ENCODE results near the gene NR2F1-AS1. TPM values are rescaled to one million over a fixed set of nuclear protein-coding genes. Genes with fewer than 3 reads are reported as not detected.

NR2F1-AS1 gene
- total RNA-seq, 1 donor from 2014 or later = 9.5 TPM

- no peak overlapping the region for H3K4me3 ChIP-seq (ENCODE audit: low read depth, low read length)
- H3K36me3 ChIP-seq (ENCODE audit: control insufficient read depth, insufficient read depth, low read length) = no peaks in the 10 kb centered on the region
- TF ChIP-seq, protein P1, sequence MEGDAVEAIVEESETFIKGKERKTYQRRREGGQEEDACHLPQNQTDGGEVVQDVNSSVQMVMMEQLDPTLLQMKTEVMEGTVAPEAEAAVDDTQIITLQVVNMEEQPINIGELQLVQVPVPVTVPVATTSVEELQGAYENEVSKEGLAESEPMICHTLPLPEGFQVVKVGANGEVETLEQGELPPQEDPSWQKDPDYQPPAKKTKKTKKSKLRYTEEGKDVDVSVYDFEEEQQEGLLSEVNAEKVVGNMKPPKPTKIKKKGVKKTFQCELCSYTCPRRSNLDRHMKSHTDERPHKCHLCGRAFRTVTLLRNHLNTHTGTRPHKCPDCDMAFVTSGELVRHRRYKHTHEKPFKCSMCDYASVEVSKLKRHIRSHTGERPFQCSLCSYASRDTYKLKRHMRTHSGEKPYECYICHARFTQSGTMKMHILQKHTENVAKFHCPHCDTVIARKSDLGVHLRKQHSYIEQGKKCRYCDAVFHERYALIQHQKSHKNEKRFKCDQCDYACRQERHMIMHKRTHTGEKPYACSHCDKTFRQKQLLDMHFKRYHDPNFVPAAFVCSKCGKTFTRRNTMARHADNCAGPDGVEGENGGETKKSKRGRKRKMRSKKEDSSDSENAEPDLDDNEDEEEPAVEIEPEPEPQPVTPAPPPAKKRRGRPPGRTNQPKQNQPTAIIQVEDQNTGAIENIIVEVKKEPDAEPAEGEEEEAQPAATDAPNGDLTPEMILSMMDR (IDR thresholded peaks at IDR 0.05; ENCODE audit: insufficient read depth, low read length, poor library complexity, severe bottlenecking) = no peak
- no peak for DNase-seq (ENCODE audit: low read depth)
- peaks cover 25% of the 10 kb centered on the region for H3K27me3 ChIP-seq (ENCODE audit: control insufficient read depth, insufficient read depth, low read length)
These were observed 29.7 kb upstream of the NR2F1-AS1 start for GRCh38 chr5:93610581-93611272.

GRCh38 chr5:93609762-93610161 lies 28.7 kb upstream of the NR2F1-AS1 start:
- Histone ChIP-seq H3K27me3 (ENCODE audit: control insufficient read depth, insufficient read depth, low read length) (peaks cover 28% of the 10 kb centered on the region), H3K36me3 (ENCODE audit: control insufficient read depth, insufficient read depth, low read length) (no peaks in the 10 kb centered on the region), H3K4me3 (ENCODE audit: low read depth, low read length) (no peak overlapping the region)
- DNase-seq (ENCODE audit: low read depth) = no peak
- TF ChIP-seq, protein P1 (IDR thresholded peaks at IDR 0.05; ENCODE audit: insufficient read depth, low read length, poor library complexity, severe bottlenecking) = no peak

DNA sequence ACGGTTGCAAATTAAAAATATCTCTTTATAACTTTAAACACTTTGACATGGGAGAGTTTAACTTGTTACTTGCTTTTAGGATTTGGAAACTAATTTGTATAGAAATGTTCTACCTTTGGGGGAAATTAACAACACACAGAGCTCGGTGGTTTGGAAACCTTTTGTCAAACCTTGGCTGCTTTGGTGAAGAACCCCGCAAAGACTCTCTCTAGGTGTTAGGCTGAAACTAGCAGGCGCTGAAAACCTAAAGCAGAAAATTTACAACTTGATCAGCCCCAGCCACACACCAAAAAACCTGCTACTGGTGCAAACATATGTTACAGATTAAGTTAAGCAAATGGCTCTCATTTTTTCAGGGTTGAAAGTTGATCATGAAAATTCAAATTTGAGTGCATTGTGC lies 27.8 kb upstream of the NR2F1-AS1 start:
- Histone ChIP-seq H3K27me3 (ENCODE audit: control insufficient read depth, insufficient read depth, low read length) (peaks cover 30% of the 10 kb centered on the region), H3K4me3 (ENCODE audit: low read depth, low read length) (no peak overlapping the region), H3K36me3 (ENCODE audit: control insufficient read depth, insufficient read depth, low read length) (no peaks in the 10 kb centered on the region)
- no peak for DNase-seq (ENCODE audit: low read depth)
- TF ChIP-seq, protein P1 (IDR thresholded peaks at IDR 0.05; ENCODE audit: insufficient read depth, low read length, poor library complexity, severe bottlenecking) = no peak

DNA sequence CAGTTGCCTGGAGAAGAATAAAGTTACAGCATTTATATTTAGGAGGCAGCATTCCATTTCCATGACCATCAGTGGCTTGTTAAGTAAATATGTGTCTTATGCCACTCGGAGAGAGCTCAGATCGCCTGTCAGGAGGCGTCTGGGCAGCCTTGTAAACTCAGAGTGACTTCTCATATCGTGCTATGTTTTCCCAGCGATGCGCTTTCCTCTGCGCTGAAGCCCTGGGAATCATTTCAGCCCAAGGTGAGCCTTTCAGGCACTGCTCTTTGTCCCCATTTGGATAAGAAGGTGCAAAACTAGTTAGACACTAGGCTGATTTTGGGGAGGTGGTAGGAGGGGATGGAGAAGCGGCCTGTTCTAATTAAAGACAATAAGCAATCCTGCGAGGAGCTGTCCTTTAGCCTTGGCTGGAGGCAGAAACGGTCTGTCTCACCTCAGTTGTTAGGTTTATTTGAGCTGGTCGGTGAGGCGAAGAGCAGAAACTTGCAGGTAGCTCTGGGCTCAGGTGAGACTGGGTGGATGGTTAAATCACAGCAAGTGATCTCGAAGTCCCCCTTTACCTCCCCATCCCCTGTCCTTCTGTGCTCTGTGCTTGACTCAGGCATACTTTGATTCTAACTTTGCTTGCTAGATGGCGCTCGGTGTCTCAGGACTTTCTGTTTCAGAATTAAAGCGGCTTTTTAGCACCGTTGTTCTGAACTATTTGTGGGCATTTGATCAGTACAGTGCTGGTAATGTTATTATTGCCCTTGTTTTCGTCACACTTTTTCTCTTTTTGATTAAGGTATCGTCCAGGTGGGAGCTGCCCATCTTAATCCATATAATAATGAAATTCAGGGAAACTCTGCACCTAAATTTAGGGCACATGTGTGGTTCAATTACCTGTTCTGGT lies 26.6 kb upstream of the NR2F1-AS1 start:
- TF ChIP-seq, protein P1 (IDR thresholded peaks at IDR 0.05; ENCODE audit: insufficient read depth, low read length, poor library complexity, severe bottlenecking) = peak; percentile 70
- DNase-seq (ENCODE audit: low read depth) = no peak
- H3K4me3 ChIP-seq (ENCODE audit: low read depth, low read length) = no peak overlapping the region
- no peaks in the 10 kb centered on the region for H3K36me3 ChIP-seq (ENCODE audit: control insufficient read depth, insufficient read depth, low read length)
- H3K27me3 ChIP-seq (ENCODE audit: control insufficient read depth, insufficient read depth, low read length) = peaks cover 35% of the 10 kb centered on the region

DNA sequence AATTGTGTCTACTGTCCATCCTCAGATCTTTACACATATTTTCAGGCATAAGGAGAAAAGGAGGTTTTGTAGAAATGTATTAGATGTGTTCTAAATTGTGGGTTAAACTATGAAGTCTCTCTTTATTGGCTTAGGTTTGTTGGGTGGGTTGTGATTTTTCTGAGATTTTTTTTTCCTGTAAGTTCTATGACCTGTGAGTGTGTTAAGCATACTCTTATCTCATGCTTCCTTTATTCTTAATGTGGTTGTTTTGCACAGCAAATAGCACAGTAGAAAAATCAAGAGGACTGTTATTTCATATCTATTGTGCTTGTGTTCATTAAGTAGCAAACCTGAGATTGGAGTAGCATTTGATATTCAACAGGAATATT lies 25.3 kb upstream of the NR2F1-AS1 start:
- no peaks in the 10 kb centered on the region for H3K36me3 ChIP-seq (ENCODE audit: control insufficient read depth, insufficient read depth, low read length)
- H3K27me3 ChIP-seq (ENCODE audit: control insufficient read depth, insufficient read depth, low read length) = peaks cover 31% of the 10 kb centered on the region
- no peak overlapping the region for H3K4me3 ChIP-seq (ENCODE audit: low read depth, low read length)
- TF ChIP-seq, protein P1 (IDR thresholded peaks at IDR 0.05; ENCODE audit: insufficient read depth, low read length, poor library complexity, severe bottlenecking) = no peak
- no peak for DNase-seq (ENCODE audit: low read depth)

All from kidney epithelial cell (primary cell).